Pancreas (tissue), 10 donors: Measurements from ENCODE around the gene RALY. TPM values are rescaled to one million over a fixed set of nuclear protein-coding genes. Genes with fewer than 3 reads are reported as not detected.

Source experiments
- ATAC-seq, 4 donors: fragments of 200-7000 bp; cut with Tn5 transposase; one replicate each; pipeline versions ENCODE4 v1.8.0 to v1.9.1; 2020; ENCODE audit warnings: mild to moderate bottlenecking in 4 of 4, moderate library complexity in 4 of 4
- DNase-seq, 6 donors: peaks; one replicate each; pipeline ENCODE4 v3.0.0-alpha.2; 2020
- FAIRE-seq: peaks from 2 replicates; lab custom pipeline; 2012; peaks lifted over from hg19 to GRCh38; lab: Jason Lieb, UNC
- H3K27ac ChIP-seq, 4 donors: fragments of 200-600 bp; sonication (generic); 1 replicate in 3 of 4; 2 replicates in 1 of 4; pipeline versions ENCODE4 v1.5.0 to v1.8.0; 2020
- H3K27me3 ChIP-seq, 4 donors: fragments of 200-600 bp; one replicate each; pipeline ENCODE4 v1.8.0; 2021
- H3K36me3 ChIP-seq, 3 donors: fragments of 200-600 bp; sonication (generic) in 1 of 3; one replicate each; pipeline versions ENCODE4 v1.5.0 to v1.8.0; 2020 to 2021
- H3K4me1 ChIP-seq, 3 donors: fragments of 200-600 bp; one replicate each; pipeline ENCODE4 v1.8.0; 2021
- H3K4me3 ChIP-seq, 4 donors: fragments of 200-600 bp; sonication (generic) in 2 of 4; one replicate each; pipeline versions ENCODE4 v1.5.0 to v1.8.0; 2020 to 2021
- H3K9me3 ChIP-seq, 4 donors: fragments of 200-600 bp; one replicate each; pipeline ENCODE4 v1.8.0; 2021
- WGBS, 2 donors: extraction: QIAGEN DNeasy Blood & Tissue Kit; methylation state at CpG; one replicate each; pipeline ENCODE4 v1.1.7; 2013; 5-methylcytosine and 5-hydroxymethylcytosine counted together
- intact Hi-C, 3 donors: fragments of 100-400 bp; cut with DNase I; formaldehyde crosslinking; loops; one replicate each; pipeline versions ENCODE4 v1.11.1 to v1.14.2; 2022
- polyA plus RNA-seq, 2 donors: library from polyadenylated mRNA; stranded (reverse); fragments of 200-250 nt; gene quantifications; one replicate each; pipeline ENCODE4 v1.2.3, GENCODE V29; 2013
- total RNA-seq, 6 donors: library from RNA; stranded (reverse); fragmentation: NEBNext Ultra II Directional in 4 of 6; extraction: Animal tissue kit (Norgen Biotek cat#: 25700) in 4 of 6; gene quantifications; one replicate each; pipeline versions ENCODE4 v1.2.1 to v1.2.4, GENCODE V29; 2021 to 2023
- TF ChIP-seq, protein P1 (sequence below), 4 donors: fragments of 200-600 bp; sonication (generic) in 3 of 4; IDR thresholded peaks; one replicate each; pipeline versions ENCODE4 v1.5.0 to v1.8.0; 2021; ENCODE audit warnings: antibody characterized with exemption in 4 of 4
- donor health status: healthy with polysubstance abuse.
- donor health status: DM: no; HTN: no; CAD: no; lungs with moderate emphysema.
- donor health status: DM: no; HTN: no; CAD: no.
- donor health status: control.
- donor health status: control.
- donor health status: Bipolar disorder and iron deficiency.
- donor health status: DM: yes; HTN: yes; CAD: no.
- donor health status: DM: no; HTN: no; CAD: no.
- donor health status: DM: no; HTN: no; CAD: no.
- donor health status: DM: yes; HTN: yes; CAD: no.

Gene RALY
- total and polyA plus RNA-seq, 8 donors: 30.0 to 60.4 (median 44.3) TPM

DNA sequence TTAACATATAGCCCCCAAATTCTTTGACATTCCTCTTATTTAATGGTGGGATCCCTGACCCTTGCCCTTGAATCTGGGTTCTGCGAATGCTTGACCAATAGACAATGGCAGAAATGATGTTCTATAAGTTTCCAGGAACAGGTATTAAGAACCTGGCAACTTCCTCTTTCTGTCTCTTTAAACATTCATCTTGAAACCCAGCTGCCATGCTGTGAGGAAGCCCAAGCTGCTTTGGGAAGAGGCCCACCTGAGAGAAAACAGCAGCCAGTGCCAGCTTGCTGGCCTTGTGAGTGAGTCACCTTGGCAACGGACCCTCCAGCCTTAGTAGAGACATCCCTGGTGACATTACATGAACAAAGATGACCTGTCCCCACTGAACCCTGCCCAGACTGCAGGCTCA lies 45.2 kb upstream of the RALY start:
- no peak overlapping the region for H3K4me3 ChIP-seq
- ATAC-seq: no peak
- FAIRE-seq: no peak
- no peaks in the 10 kb centered on the region for H3K27me3 ChIP-seq
- DNase-seq: no peak
- no peaks in the 10 kb centered on the region for H3K36me3 ChIP-seq
- TF ChIP-seq, protein P1, sequence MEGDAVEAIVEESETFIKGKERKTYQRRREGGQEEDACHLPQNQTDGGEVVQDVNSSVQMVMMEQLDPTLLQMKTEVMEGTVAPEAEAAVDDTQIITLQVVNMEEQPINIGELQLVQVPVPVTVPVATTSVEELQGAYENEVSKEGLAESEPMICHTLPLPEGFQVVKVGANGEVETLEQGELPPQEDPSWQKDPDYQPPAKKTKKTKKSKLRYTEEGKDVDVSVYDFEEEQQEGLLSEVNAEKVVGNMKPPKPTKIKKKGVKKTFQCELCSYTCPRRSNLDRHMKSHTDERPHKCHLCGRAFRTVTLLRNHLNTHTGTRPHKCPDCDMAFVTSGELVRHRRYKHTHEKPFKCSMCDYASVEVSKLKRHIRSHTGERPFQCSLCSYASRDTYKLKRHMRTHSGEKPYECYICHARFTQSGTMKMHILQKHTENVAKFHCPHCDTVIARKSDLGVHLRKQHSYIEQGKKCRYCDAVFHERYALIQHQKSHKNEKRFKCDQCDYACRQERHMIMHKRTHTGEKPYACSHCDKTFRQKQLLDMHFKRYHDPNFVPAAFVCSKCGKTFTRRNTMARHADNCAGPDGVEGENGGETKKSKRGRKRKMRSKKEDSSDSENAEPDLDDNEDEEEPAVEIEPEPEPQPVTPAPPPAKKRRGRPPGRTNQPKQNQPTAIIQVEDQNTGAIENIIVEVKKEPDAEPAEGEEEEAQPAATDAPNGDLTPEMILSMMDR (IDR thresholded peaks at IDR 0.05): no peak
- no peak overlapping the region for H3K27ac ChIP-seq
- intact Hi-C loops: no loop called here
- H3K4me1 ChIP-seq: no peaks in the 10 kb centered on the region
- H3K9me3 ChIP-seq: no peaks in the 10 kb centered on the region
- 78 to 80% methylated on average over 2 of the region's 2 CpGs for WGBS, 2 donors

DNA sequence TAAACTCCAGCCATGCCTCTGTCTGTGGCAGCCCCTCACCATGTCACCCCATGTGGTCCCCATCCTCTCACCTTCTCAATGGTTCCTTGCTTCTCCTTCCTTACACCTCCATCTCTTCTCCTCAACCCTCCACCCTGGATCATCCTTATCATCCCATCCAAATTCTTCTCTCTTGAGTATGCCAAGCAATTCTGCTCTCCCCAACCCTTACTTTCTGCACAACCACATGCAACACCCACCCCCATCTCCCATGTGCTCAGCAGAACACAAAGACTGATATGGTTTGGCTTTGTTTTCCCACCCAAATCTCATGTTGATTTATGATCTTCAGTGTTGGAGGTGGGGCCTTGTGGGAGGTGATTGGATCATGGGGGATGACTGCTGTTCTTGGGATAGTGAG lies 42.5 kb upstream of the RALY start:
- H3K9me3 ChIP-seq: no peaks in the 10 kb centered on the region
- H3K36me3 ChIP-seq: no peaks in the 10 kb centered on the region

DNA sequence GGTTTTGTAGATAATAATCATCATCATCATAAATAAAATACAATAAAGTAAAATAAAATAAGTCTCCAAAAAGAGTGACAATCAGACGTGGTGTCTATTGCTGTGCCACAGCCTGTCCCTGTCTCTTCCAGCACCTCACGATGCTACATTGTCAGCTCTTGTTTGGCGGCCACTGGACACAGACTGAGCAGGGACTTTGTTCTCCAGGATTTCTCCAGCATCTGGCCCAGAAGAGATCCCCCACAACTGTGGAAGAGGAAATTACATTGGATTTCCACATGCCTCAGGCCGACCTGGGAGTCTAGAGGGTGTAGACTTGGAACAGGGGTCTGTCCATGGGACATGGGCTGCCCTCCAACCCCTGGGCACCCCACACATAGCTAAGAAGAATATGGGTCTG lies 39.2 kb upstream of the RALY start:
- H3K4me3 ChIP-seq: no peak overlapping the region
- ATAC-seq: no peak
- H3K27ac ChIP-seq: no peak overlapping the region
- no peaks in the 10 kb centered on the region for H3K27me3 ChIP-seq
- H3K4me1 ChIP-seq: no peaks in the 10 kb centered on the region
- TF ChIP-seq, protein P1 (IDR thresholded peaks at IDR 0.05): no peak
- no peak for FAIRE-seq
- DNase-seq: no peak
- intact Hi-C loops: no loop called here
- H3K9me3 ChIP-seq: no peaks in the 10 kb centered on the region
- H3K36me3 ChIP-seq: no peaks in the 10 kb centered on the region
- WGBS, 2 donors: 71 to 84% methylated on average over 4 of the region's 4 CpGs

More for the DNA sequence above, 42.5 kb upstream of the RALY start:
- no peak for ATAC-seq
- intact Hi-C loops: no loop called here
- TF ChIP-seq, protein P1 (IDR thresholded peaks at IDR 0.05): no peak
- Histone ChIP-seq H3K4me1 (no peaks in the 10 kb centered on the region), H3K27me3 (no peaks in the 10 kb centered on the region), H3K4me3 (no peak overlapping the region), H3K27ac (no peak overlapping the region)
- no peak for FAIRE-seq
- DNase-seq: no peak

DNA sequence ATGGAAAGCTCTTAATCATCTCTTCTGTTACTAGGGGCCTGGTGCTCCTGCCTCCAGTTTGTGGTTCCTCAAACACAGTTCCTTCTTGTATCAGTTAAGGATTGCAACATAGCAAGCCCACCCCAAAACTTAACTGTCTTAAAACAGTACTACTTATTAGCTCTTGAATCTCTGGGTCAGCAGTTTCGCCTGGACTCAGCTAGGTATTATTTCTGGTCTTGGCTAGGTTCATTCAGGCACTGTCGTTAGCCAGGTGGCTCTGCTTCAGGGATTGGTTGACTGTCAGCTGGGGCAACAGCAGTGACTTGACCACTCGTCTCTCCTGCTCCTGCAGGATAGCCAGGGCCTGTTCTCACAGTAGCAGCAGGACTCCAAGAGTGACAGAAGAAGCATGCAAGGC lies 30.0 kb upstream of the RALY start:
- TF ChIP-seq, protein P1 (IDR thresholded peaks at IDR 0.05): no peak
- H3K9me3 ChIP-seq: no peaks in the 10 kb centered on the region
- H3K27me3 ChIP-seq: no peaks in the 10 kb centered on the region
- 66 to 80% methylated on average over 3 of the region's 3 CpGs for WGBS, 2 donors
- H3K4me1 ChIP-seq: no peaks in the 10 kb centered on the region
- no peak overlapping the region for H3K4me3 ChIP-seq
- no peak for ATAC-seq
- no peak for DNase-seq
- no peak for FAIRE-seq
- intact Hi-C loops: no loop called here
- H3K36me3 ChIP-seq: no peaks in the 10 kb centered on the region
- H3K27ac ChIP-seq: no peak overlapping the region

DNA sequence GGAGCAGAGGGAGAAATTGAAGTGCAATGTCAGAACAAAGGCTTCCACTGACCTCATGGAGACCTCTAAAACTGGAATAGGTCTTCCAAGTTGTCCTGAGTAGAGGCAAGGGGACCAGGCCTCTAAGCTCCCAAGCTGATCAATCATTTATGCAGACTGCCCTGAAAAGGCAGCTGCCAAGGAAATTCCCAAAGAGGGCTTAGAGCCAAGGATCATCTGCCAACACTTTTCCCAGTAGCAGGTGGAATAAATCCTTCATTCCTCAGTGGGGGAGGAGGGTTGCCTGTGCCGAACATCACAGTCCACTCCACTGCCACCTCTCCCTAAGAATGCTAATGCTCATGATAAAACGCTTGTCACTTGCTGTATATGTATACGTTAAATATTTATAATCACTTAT lies 29.3 kb upstream of the RALY start:
- Histone ChIP-seq H3K4me3 (no peak overlapping the region), H3K4me1 (no peaks in the 10 kb centered on the region), H3K36me3 (no peaks in the 10 kb centered on the region), H3K27me3 (no peaks in the 10 kb centered on the region), H3K27ac (no peak overlapping the region), H3K9me3 (no peaks in the 10 kb centered on the region)
- TF ChIP-seq, protein P1 (IDR thresholded peaks at IDR 0.05): no peak
- 79 to 82% methylated on average over 3 of the region's 3 CpGs for WGBS, 2 donors
- FAIRE-seq (no peak), ATAC-seq (no peak), DNase-seq (no peak)
- intact Hi-C loops: no loop called here
